ENCODE results near the gene MROH2A. TPM values are rescaled to one million over a fixed set of nuclear protein-coding genes. Genes with fewer than 3 reads are reported as not detected.
A peak's percentile ranks its signal among the peaks of the same experiment; 100 is the strongest.

The MROH2A gene
- total RNA-seq, 1 experiment from 2014 or later = 2.4 TPM

- peak; percentile 80 for DNase-seq (ENCODE audit: low spot score)
Observed at GRCh38 chr2:233801357-233802131, 23.4 kb downstream of the MROH2A start.

GRCh38 chr2:233802132-233802815 lies 24.1 kb downstream of the MROH2A start:
- no peak for DNase-seq (ENCODE audit: low spot score)

GRCh38 chr2:233803292-233803911 lies 25.3 kb downstream of the MROH2A start:
- DNase-seq (ENCODE audit: low spot score) = no peak

- DNase-seq (ENCODE audit: low spot score) = no peak
Observed at GRCh38 chr2:233803994-233804393, 25.9 kb downstream of the MROH2A start.

GRCh38 chr2:233807215-233807865 lies 29.2 kb downstream of the MROH2A start:
- no peak for DNase-seq (ENCODE audit: low spot score)

- no peak for DNase-seq (ENCODE audit: low spot score)
Observed at GRCh38 chr2:233807966-233808935, 30.1 kb downstream of the MROH2A start.

GRCh38 chr2:233810385-233810784 lies 32.3 kb downstream of the MROH2A start:
- no peak for DNase-seq (ENCODE audit: low spot score)

GRCh38 chr2:233811087-233811486 lies 33.0 kb downstream of the MROH2A start:
- no peak for DNase-seq (ENCODE audit: low spot score)

GRCh38 chr2:233811732-233812131 lies 33.6 kb downstream of the MROH2A start:
- no peak for DNase-seq (ENCODE audit: low spot score)

GRCh38 chr2:233813236-233814055 lies 35.3 kb downstream of the MROH2A start:
- DNase-seq (ENCODE audit: low spot score) = no peak

GRCh38 chr2:233814056-233814835 lies 36.1 kb downstream of the MROH2A start:
- peak; percentile 47 for DNase-seq (ENCODE audit: low spot score)

- DNase-seq (ENCODE audit: low spot score) = no peak
Observed at GRCh38 chr2:233815861-233816260, 37.7 kb downstream of the MROH2A start.

GRCh38 chr2:233816334-233816733 lies 38.2 kb downstream of the MROH2A start:
- DNase-seq (ENCODE audit: low spot score) = no peak

- DNase-seq (ENCODE audit: low spot score) = no peak
Observed at GRCh38 chr2:233816771-233817170, 38.6 kb downstream of the MROH2A start.

GRCh38 chr2:233817361-233817911 lies 39.3 kb downstream of the MROH2A start:
- no peak for DNase-seq (ENCODE audit: low spot score)

- no peak for DNase-seq (ENCODE audit: low spot score)
Observed at GRCh38 chr2:233817995-233818638, 40.0 kb downstream of the MROH2A start.

- no peak for DNase-seq (ENCODE audit: low spot score)
Observed at GRCh38 chr2:233818639-233819621, 40.8 kb downstream of the MROH2A start.
